Urinary bladder (tissue), 4 donors: Measurements from ENCODE around the gene METTL13. TPM values are rescaled to one million over a fixed set of nuclear protein-coding genes. Genes with fewer than 3 reads are reported as not detected.

Source experiments
- DNase-seq: peaks from one replicate; pipeline ENCODE4 v3.0.0-alpha.2; 2015; ENCODE audit errors: extremely low spot score
- H3K27ac ChIP-seq: one replicate; pipeline ENCODE4 v1.5.1; 2013; ENCODE audit warnings: low read depth, mild to moderate bottlenecking, moderate library complexity
- H3K36me3 ChIP-seq: one replicate; pipeline ENCODE4 v1.6.1; 2013; ENCODE audit warnings: mild to moderate bottlenecking, moderate library complexity; ENCODE audit not compliant: insufficient read depth
- H3K4me1 ChIP-seq: one replicate; pipeline ENCODE4 v1.6.1; 2013; ENCODE audit warnings: mild to moderate bottlenecking, moderate library complexity; ENCODE audit not compliant: insufficient read depth
- H3K4me3 ChIP-seq: one replicate; pipeline ENCODE4 v1.5.1; 2013; ENCODE audit warnings: low read depth, low read length
- WGBS: extraction: QIAGEN DNeasy Blood & Tissue Kit; methylation state at CpG from one replicate; pipeline ENCODE4 v1.1.7; 2013; 5-methylcytosine and 5-hydroxymethylcytosine counted together
- polyA plus RNA-seq: library from polyadenylated mRNA; stranded (reverse); fragments of 200-250 nt; gene quantifications from one replicate; pipeline ENCODE4 v1.2.3, GENCODE V29; 2013
- total RNA-seq: library from RNA; depleted of rRNA; stranded (reverse); fragments of >200 nt; gene quantifications from one replicate; pipeline ENCODE4 v1.2.3, GENCODE V29; 2014
- donor health status: healthy with polysubstance abuse.
- donor health status: healthy.

The METTL13 gene
- total and polyA plus RNA-seq, 2 donors = 14.9 to 22.1 TPM

DNA sequence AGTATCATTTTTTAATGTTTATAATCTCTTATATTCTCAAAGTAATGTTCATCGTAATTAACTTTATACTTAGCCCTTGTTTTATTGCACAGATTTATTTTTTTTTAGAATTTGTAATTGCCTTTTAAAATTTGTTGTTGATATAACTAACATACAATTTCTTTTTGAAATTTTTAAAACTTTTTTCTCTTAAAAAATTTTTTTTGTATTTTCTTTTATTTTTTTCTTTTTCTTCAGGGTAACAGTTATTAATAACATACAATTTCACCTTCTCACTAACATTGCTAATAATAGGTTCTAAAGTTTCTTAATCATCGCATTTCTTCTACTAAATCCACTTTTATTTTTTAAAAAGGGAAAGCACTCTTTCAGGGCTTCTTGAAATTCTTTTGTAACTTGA, 28.3 kb upstream of the METTL13 start:
- no peak overlapping the region for H3K4me3 ChIP-seq
- no peaks in the 10 kb centered on the region for H3K36me3 ChIP-seq
- H3K27ac ChIP-seq = no peak overlapping the region
- H3K4me1 ChIP-seq = no peaks in the 10 kb centered on the region
- 95% methylated on average over 2 of the region's 2 CpGs for WGBS
- no peak for DNase-seq

GRCh38 chr1:171753685-171754352, 27.6 kb upstream of the METTL13 start:
- Histone ChIP-seq H3K27ac (no peak overlapping the region), H3K4me3 (no peak overlapping the region), H3K4me1 (no peaks in the 10 kb centered on the region), H3K36me3 (no peaks in the 10 kb centered on the region)
- no peak for DNase-seq
- 53% methylated on average over 4 of the region's 4 CpGs for WGBS

- H3K36me3 ChIP-seq = no peaks in the 10 kb centered on the region
These were observed 27.1 kb upstream of the METTL13 start for GRCh38 chr1:171754353-171754705.

GRCh38 chr1:171754971-171755370, 26.5 kb upstream of the METTL13 start:
- 98% methylated on average over 1 of the region's 1 CpG for WGBS
- Histone ChIP-seq H3K4me1 (no peaks in the 10 kb centered on the region), H3K4me3 (no peak overlapping the region), H3K36me3 (no peaks in the 10 kb centered on the region), H3K27ac (no peak overlapping the region)
- DNase-seq = no peak

More at GRCh38 chr1:171754353-171754705, 27.1 kb upstream of the METTL13 start:
- Histone ChIP-seq H3K27ac (no peak overlapping the region), H3K4me1 (no peaks in the 10 kb centered on the region), H3K4me3 (no peak overlapping the region)
- no peak for DNase-seq
- WGBS = 73% methylated on average over 4 of the region's 4 CpGs

DNA sequence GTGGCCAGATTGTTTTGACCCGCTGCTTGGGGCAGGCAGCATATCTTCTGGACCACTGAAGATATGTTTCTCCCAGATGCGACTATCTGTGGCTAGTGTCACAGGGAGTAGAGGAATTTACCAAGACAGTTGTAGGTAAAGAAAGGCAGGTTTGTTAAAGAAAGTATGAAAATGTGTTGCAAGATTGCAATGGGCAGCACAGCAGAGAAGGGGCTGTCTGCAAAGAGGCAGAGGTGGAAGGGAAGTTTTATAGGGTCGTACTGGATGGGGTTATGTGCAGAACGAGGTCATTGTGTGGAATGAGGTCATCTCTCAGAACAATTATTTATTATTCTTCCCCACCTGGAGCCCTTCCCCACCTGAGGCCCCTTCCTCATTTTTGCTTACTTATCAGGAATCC, 24.6 kb upstream of the METTL13 start:
- DNase-seq = no peak
- WGBS = 91% methylated on average over 4 of the region's 4 CpGs
- H3K36me3 ChIP-seq = no peaks in the 10 kb centered on the region
- H3K27ac ChIP-seq = no peak overlapping the region
- no peak overlapping the region for H3K4me3 ChIP-seq
- no peaks in the 10 kb centered on the region for H3K4me1 ChIP-seq

- no peaks in the 10 kb centered on the region for H3K4me1 ChIP-seq
- H3K27ac ChIP-seq = no peak overlapping the region
- no peaks in the 10 kb centered on the region for H3K36me3 ChIP-seq
- H3K4me3 ChIP-seq = no peak overlapping the region
- no peak for DNase-seq
These were observed 23.4 kb upstream of the METTL13 start for GRCh38 chr1:171758011-171758410.

- Histone ChIP-seq H3K4me1 (no peaks in the 10 kb centered on the region), H3K4me3 (no peak overlapping the region), H3K36me3 (no peaks in the 10 kb centered on the region), H3K27ac (no peak overlapping the region)
- 89% methylated on average over 6 of the region's 6 CpGs for WGBS
- no peak for DNase-seq
These were observed 19.3 kb upstream of the METTL13 start for GRCh38 chr1:171762143-171762563.

- Histone ChIP-seq H3K4me1 (no peaks in the 10 kb centered on the region), H3K36me3 (no peaks in the 10 kb centered on the region), H3K27ac (no peak overlapping the region), H3K4me3 (no peak overlapping the region)
- DNase-seq = no peak
- WGBS = 90% methylated on average over 6 of the region's 6 CpGs
These were observed 17.7 kb upstream of the METTL13 start for GRCh38 chr1:171763764-171764163.

DNA sequence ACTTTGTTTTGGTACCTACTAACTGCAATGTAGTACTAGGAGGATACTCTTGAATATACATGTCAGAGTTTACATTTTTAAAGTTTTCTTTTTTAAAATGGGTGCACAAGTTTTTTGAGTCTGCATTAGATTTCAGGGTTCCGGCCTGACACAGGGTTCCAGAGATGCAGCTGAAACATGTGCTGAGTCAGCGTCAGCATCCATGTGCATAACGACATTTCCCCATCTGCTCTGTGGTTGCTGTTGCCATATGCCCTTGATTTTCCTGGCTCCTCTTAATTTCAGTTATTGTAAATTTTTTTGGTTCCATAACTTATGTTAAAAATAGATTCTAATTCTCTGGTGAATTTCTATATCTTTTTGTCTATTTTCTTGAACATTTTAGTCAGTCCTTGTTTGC, 12.3 kb upstream of the METTL13 start:
- Histone ChIP-seq H3K4me1 (no peaks in the 10 kb centered on the region), H3K4me3 (no peak overlapping the region), H3K27ac (no peak overlapping the region), H3K36me3 (no peaks in the 10 kb centered on the region)
- 59% methylated on average over 3 of the region's 3 CpGs for WGBS
- no peak for DNase-seq

- Histone ChIP-seq H3K4me1 (no peaks in the 10 kb centered on the region), H3K27ac (no peak overlapping the region), H3K36me3 (no peaks in the 10 kb centered on the region), H3K4me3 (no peak overlapping the region)
- DNase-seq = no peak
- WGBS = 87% methylated on average over 1 of the region's 1 CpG
These were observed 11.7 kb upstream of the METTL13 start for GRCh38 chr1:171769754-171770153.

DNA sequence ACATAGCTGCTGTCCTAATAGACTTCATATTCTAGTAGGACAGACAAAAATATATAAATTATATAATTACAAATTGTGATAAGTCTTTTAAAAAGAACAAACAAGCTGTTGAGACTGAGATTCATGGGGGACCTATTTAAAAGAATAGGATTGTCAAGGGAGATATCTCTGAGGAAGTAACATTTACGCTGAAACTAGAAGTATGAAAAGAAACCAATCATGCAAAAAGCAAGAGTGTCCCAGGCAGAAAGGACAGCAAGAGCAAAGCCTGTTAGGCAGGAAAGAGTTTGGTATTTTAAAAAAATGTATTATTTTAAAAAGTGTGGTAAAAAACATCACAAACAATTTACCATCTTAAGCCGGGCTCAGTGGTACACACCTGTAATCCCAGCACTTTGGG, 9.1 kb upstream of the METTL13 start:
- DNase-seq = no peak
- Histone ChIP-seq H3K36me3 (no peaks in the 10 kb centered on the region), H3K4me1 (no peaks in the 10 kb centered on the region), H3K27ac (no peak overlapping the region), H3K4me3 (no peak overlapping the region)
- 94% methylated on average over 2 of the region's 2 CpGs for WGBS

- 41% methylated on average over 11 of the region's 11 CpGs for WGBS
- peak overlapping the region; percentile 48 for H3K4me3 ChIP-seq
- peak overlapping the region; percentile 15 for H3K27ac ChIP-seq
- H3K4me1 ChIP-seq = peaks cover 2% of the 10 kb centered on the region
- DNase-seq = no peak
- no peaks in the 10 kb centered on the region for H3K36me3 ChIP-seq
These were observed 781 bp upstream of the METTL13 start for GRCh38 chr1:171780583-171781175.

- peaks cover 6% of the 10 kb centered on the region for H3K36me3 ChIP-seq
- WGBS = 94% methylated on average over 25 of the region's 25 CpGs
- no peak for DNase-seq
- peaks cover 2% of the 10 kb centered on the region for H3K4me1 ChIP-seq
- H3K27ac ChIP-seq = no peak overlapping the region
- no peak overlapping the region for H3K4me3 ChIP-seq
These were observed 2.5 kb downstream of the METTL13 start for GRCh38 chr1:171783816-171784530.

- no peak overlapping the region for H3K27ac ChIP-seq
- peaks cover 2% of the 10 kb centered on the region for H3K4me1 ChIP-seq
- H3K36me3 ChIP-seq = peaks cover 6% of the 10 kb centered on the region
- DNase-seq = no peak
- H3K4me3 ChIP-seq = no peak overlapping the region
These were observed 3.3 kb downstream of the METTL13 start for GRCh38 chr1:171784784-171785183.
